ENCODE results near the gene GNG3. TPM values are rescaled to one million over a fixed set of nuclear protein-coding genes. Genes with fewer than 3 reads are reported as not detected.

Gene GNG3
- polyA plus RNA-seq, 2 of the 4 experiments (the other 2 are of a cell fraction), result not detected

GRCh38 chr11:62666259-62666926, 41.1 kb upstream of the GNG3 start:
- ChIA-PET CTCF (interaction anchor here (0.5 to 6.5 kb wide), 8 partner anchors 9 to 106 kb away, joined by 3 to 30 read pairs (median 4); no protein-coding TSS in a partner anchor), POLR2A (interaction anchor here (0.9 to 5.5 kb wide), 16 partner anchors 8 to 104 kb away, joined by 3 to 91 read pairs (median 28); partner anchors contain the start of genes B3GAT3, GANAB, HNRNPUL2 and INTS5)
- Histone ChIP-seq H3K4me2 (peak overlapping the region; percentile 78), H3K27ac (peak overlapping the region; percentile 93 to 96), H3K4me3 (peak overlapping the region; percentile 79), H3K9me3 (no peaks in the 10 kb centered on the region), H3K4me1 (peaks cover 32% of the 10 kb centered on the region)
- DNase-seq (ENCODE audit: low read depth in 1 of 2, low spot score in 1 of 2), result no peak
- 14% methylated on average over 14 of the region's 16 CpGs for WGBS (ENCODE audit: missing lambda C conversion rate)
- ATAC-seq, result no peak
- no peak for TF ChIP-seq NFE2L2 (conservative IDR thresholded peaks at IDR 0.05; ENCODE audit: low read length)
- TF ChIP-seq HEYL (CRISPR knock-in tag; IDR thresholded peaks at IDR 0.05), result no peak
- no peak for TF ChIP-seq MAZ (IDR thresholded peaks at IDR 0.05; ENCODE audit: borderline replicate concordance, low read depth, low read length)
- peak; percentile 15 to 18; a peak in 3 of 5 replicates for TF ChIP-seq JUN (IDR thresholded peaks at IDR 0.05)
- TF ChIP-seq PBX3 (IDR thresholded peaks at IDR 0.05), result peak; percentile 54
- no peak for TF ChIP-seq REST (IDR thresholded peaks at IDR 0.05)
- TF ChIP-seq CBX2 (IDR thresholded peaks at IDR 0.05; ENCODE audit: borderline replicate concordance, low read depth), result no peak
- no peak for TF ChIP-seq PHF8 (IDR thresholded peaks at IDR 0.05; ENCODE audit: borderline replicate concordance, low read depth)
- TF ChIP-seq GATA3 (IDR thresholded peaks at IDR 0.05; ENCODE audit: borderline replicate concordance), result no peak
- TF ChIP-seq MAX (IDR thresholded peaks at IDR 0.05), result peak; percentile 44; the same call in 1 of the 2 replicates
- TF ChIP-seq TP53 (CRISPR knock-in tag; IDR thresholded peaks at IDR 0.05), result no peak
- TF ChIP-seq ELK1 (IDR thresholded peaks at IDR 0.05; ENCODE audit: low read depth, low read length), result no peak
- no peak for TF ChIP-seq EHMT2 (IDR thresholded peaks at IDR 0.05; ENCODE audit: low read depth)
- TF ChIP-seq FOXS1 (CRISPR knock-in tag; IDR thresholded peaks at IDR 0.05), result no peak
- TF ChIP-seq HOXB5 (CRISPR knock-in tag; IDR thresholded peaks at IDR 0.05), result no peak
- no peak for TF ChIP-seq RARB (CRISPR knock-in tag; IDR thresholded peaks at IDR 0.05)
- TF ChIP-seq SREBF2 (IDR thresholded peaks at IDR 0.05), result no peak
- TF ChIP-seq ZC3H11A (IDR thresholded peaks at IDR 0.05), result no peak
- no peak for TF ChIP-seq EP300 (IDR thresholded peaks at IDR 0.05)
- no peak for TF ChIP-seq RAD21 (conservative IDR thresholded peaks at IDR 0.05 in 1 of 2, IDR thresholded peaks at IDR 0.05 in 1 of 2)
- no peak for TF ChIP-seq RFX5 (IDR thresholded peaks at IDR 0.05)
- TF ChIP-seq ZFP36 (IDR thresholded peaks at IDR 0.05; ENCODE audit: borderline replicate concordance, partially characterized antibody), result no peak
- FAIRE-seq, result no peak

Measured in A549 (cell line).